DOHH2 (cell line): ENCODE results near the gene CBLC.

ENCODE experiments used
- CTCF ChIP-seq: fragments of 200-600 bp; sonication (generic); IDR thresholded peaks from one replicate; pipeline ENCODE4 v1.5.1; 2014; ENCODE audit warnings: antibody characterized with exemption, mild to moderate bottlenecking, low read depth, low read length; ENCODE audit not compliant: poor library complexity, severe bottlenecking
- EZH2phosphoT487 ChIP-seq: fragments of 200-600 bp; sonication (generic); IDR thresholded peaks from 2 replicates; pipeline ENCODE4 v1.6.1; 2017; ENCODE audit warnings: borderline replicate concordance, mild to moderate bottlenecking, antibody characterized with exemption, low read length, moderate library complexity, mixed read lengths

GRCh38 chr19:44810234-44811121 is 32.8 kb downstream of the CBLC start:
- no peak for TF ChIP-seq CTCF
- no peak for TF ChIP-seq EZH2phosphoT487
